ENCODE results near the gene PPP1R15A. TPM values are rescaled to one million over a fixed set of nuclear protein-coding genes. Genes with fewer than 3 reads are reported as not detected.
"Not testable (repeated sequence)": the region's sequence is repeated elsewhere in the genome, so short reads cannot be mapped to it uniquely, and the experiment has no call there.

The PPP1R15A gene
- total RNA-seq, 6 experiments from 2014 or later: 4.5 to 25.6 (median 12.2) TPM

GRCh38 chr19:48914181-48914580, 42.0 kb downstream of the PPP1R15A start:
- Histone ChIP-seq H3K27ac (no peak overlapping the region), H3K36me3 (peaks cover 6 to 76% (median 54%) of the 10 kb centered on the region in 4 donors), H3K4me3 (no peak overlapping the region), H3K9me3 (no peaks in the 10 kb centered on the region), H3K27me3 (no peaks in the 10 kb centered on the region), H3K4me1 (peaks cover 0 to 3% (median under 1%) of the 10 kb centered on the region in 4 donors)
- WGBS (ENCODE audit: insufficient coverage, low coverage, low lambda C conversion rate, missing lambda C conversion rate): 87% methylated on average over 7 of the region's 8 CpGs
- ATAC-seq (no peak), DNase-seq (no peak)
- intact Hi-C loops (cut with DNase I): no loop called here
- no peak for TF ChIP-seq POLR2A (IDR thresholded peaks at IDR 0.05)
- TF ChIP-seq, protein P1, sequence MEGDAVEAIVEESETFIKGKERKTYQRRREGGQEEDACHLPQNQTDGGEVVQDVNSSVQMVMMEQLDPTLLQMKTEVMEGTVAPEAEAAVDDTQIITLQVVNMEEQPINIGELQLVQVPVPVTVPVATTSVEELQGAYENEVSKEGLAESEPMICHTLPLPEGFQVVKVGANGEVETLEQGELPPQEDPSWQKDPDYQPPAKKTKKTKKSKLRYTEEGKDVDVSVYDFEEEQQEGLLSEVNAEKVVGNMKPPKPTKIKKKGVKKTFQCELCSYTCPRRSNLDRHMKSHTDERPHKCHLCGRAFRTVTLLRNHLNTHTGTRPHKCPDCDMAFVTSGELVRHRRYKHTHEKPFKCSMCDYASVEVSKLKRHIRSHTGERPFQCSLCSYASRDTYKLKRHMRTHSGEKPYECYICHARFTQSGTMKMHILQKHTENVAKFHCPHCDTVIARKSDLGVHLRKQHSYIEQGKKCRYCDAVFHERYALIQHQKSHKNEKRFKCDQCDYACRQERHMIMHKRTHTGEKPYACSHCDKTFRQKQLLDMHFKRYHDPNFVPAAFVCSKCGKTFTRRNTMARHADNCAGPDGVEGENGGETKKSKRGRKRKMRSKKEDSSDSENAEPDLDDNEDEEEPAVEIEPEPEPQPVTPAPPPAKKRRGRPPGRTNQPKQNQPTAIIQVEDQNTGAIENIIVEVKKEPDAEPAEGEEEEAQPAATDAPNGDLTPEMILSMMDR (IDR thresholded peaks at IDR 0.05): no peak

DNA sequence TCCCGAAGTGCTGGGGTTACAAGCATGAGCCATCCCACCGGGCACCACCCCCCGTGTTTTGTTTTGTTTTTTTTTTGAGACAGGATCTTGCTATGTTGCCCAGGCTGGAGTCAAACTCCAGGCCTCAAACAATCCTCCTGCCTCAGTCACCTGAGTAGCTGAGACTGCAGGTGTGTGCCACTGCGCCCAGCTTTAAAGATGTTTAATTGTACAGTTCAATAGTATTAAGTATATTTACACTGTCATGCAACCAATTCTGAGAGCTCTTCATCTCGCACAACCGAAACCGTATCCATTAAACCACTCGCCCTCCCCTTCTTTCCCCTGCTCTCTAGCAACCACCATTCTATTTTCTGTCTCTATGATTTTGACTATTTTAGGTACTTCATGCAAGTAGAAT, 43.5 kb downstream of the PPP1R15A start:
- intact Hi-C loops (cut with DNase I): no loop called here
- H3K27ac ChIP-seq: no peak overlapping the region
- no peaks in the 10 kb centered on the region for H3K27me3 ChIP-seq
- no peaks in the 10 kb centered on the region for H3K4me1 ChIP-seq
- H3K9me3 ChIP-seq: no peaks in the 10 kb centered on the region
- DNase-seq (no peak), ATAC-seq (no peak)
- peaks cover 2 to 73% (median 50%) of the 10 kb centered on the region in 4 donors for H3K36me3 ChIP-seq
- WGBS (ENCODE audit: insufficient coverage, low coverage, low lambda C conversion rate, missing lambda C conversion rate): 77% methylated on average over 8 of the region's 8 CpGs
- H3K4me3 ChIP-seq: no peak overlapping the region
- TF ChIP-seq POLR2A (IDR thresholded peaks at IDR 0.05): no peak
- TF ChIP-seq, protein P1 (IDR thresholded peaks at IDR 0.05): no peak

DNA sequence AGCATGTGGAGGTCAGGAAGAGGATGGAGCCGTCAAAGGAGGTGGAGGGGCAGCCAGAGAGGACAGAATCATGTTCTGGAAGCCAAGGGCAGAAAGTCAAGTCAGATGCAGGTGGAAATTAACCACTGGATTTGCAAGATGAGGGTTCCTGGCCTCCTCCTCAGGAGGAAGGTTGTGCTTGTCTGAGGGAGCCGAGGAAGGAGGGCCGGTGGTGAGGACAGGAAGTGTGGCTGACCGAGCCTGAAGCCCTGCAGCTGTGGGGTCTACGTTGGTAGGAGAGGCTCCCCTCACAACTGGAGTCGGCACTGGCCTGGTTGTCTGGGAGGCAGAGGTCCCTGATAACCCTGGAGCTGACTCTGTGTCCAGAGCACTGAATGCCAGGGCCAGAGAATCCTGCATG, 45.9 kb downstream of the PPP1R15A start:
- Histone ChIP-seq H3K4me1 (no peaks in the 10 kb centered on the region), H3K27me3 (no peaks in the 10 kb centered on the region), H3K4me3 (no peak overlapping the region), H3K36me3 (peaks cover 3 to 70% (median 41%) of the 10 kb centered on the region in 4 donors), H3K27ac (no peak overlapping the region), H3K9me3 (no peaks in the 10 kb centered on the region)
- DNase-seq (no peak), ATAC-seq (no peak)
- intact Hi-C loops (cut with DNase I): no loop called here
- WGBS (ENCODE audit: insufficient coverage, low coverage, low lambda C conversion rate, missing lambda C conversion rate): 100% methylated on average over 1 of the region's 6 CpGs
- TF ChIP-seq POLR2A (IDR thresholded peaks at IDR 0.05): no peak
- TF ChIP-seq, protein P1 (IDR thresholded peaks at IDR 0.05): no peak

GRCh38 chr19:48918801-48919247, 46.6 kb downstream of the PPP1R15A start:
- no peaks in the 10 kb centered on the region for H3K9me3 ChIP-seq
- H3K27ac ChIP-seq: no peak overlapping the region
- peaks cover 3 to 64% (median 35%) of the 10 kb centered on the region in 4 donors for H3K36me3 ChIP-seq
- ATAC-seq (peak; percentile 21 to 41 (median 39)), DNase-seq (no peak)
- WGBS (ENCODE audit: insufficient coverage, low coverage, low lambda C conversion rate, missing lambda C conversion rate): 79% methylated on average over 8 of the region's 18 CpGs
- no peaks in the 10 kb centered on the region for H3K4me1 ChIP-seq
- TF ChIP-seq, protein P1 (IDR thresholded peaks at IDR 0.05): no peak
- no peak for TF ChIP-seq POLR2A (IDR thresholded peaks at IDR 0.05)
- H3K4me3 ChIP-seq: no peak overlapping the region
- intact Hi-C loops (cut with DNase I): no loop called here
- H3K27me3 ChIP-seq: no peaks in the 10 kb centered on the region

GRCh38 chr19:48919271-48919670, 47.0 kb downstream of the PPP1R15A start:
- DNase-seq; H3K4me1 ChIP-seq; ATAC-seq; H3K27ac ChIP-seq; intact Hi-C loops (cut with DNase I); H3K27me3 ChIP-seq; H3K4me3 ChIP-seq; H3K9me3 ChIP-seq: not testable (repeated sequence)
- peaks cover 3 to 59% (median 32%) of the 10 kb centered on the region in 4 donors for H3K36me3 ChIP-seq
- 100% methylated on average over 6 of the region's 8 CpGs for whole genome bisulfite sequencing (ENCODE audit: insufficient coverage, low coverage, low lambda C conversion rate, missing lambda C conversion rate)

Measured in right lobe of liver (tissue), 6 donors.